Ectodermal cell (in vitro differentiated cells): Measurements from ENCODE around the gene GABBR2.

ENCODE experiments used
- H3K27ac ChIP-seq: 2 replicates; pipeline ENCODE4 v1.7.0; 2013; ENCODE audit warnings: mild to moderate bottlenecking, low read depth, low read length; ENCODE audit not compliant: insufficient read depth, poor library complexity, severe bottlenecking
- H3K27me3 ChIP-seq: 2 replicates; pipeline ENCODE4 v1.7.0; 2013; ENCODE audit warnings: mild to moderate bottlenecking, low read length; ENCODE audit not compliant: insufficient read depth, control insufficient read depth, poor library complexity, severe bottlenecking
- H3K36me3 ChIP-seq: one replicate; pipeline ENCODE4 v1.7.0; 2013; ENCODE audit warnings: low read length; ENCODE audit not compliant: control insufficient read depth, insufficient read depth
- H3K4me1 ChIP-seq: one replicate; pipeline ENCODE4 v1.7.0; 2013; ENCODE audit warnings: low read length; ENCODE audit not compliant: control insufficient read depth, insufficient read depth
- H3K4me3 ChIP-seq: 2 replicates; pipeline ENCODE4 v1.7.0; 2013; ENCODE audit warnings: low read depth, low read length, control low read depth; ENCODE audit not compliant: insufficient read depth
- H3K9me3 ChIP-seq: 2 replicates; pipeline ENCODE4 v1.7.0; 2013; ENCODE audit warnings: mild to moderate bottlenecking, low read length, moderate library complexity; ENCODE audit not compliant: control insufficient read depth
- WGBS, 2 experiments: methylation state at CpG; one replicate each; pipeline ENCODE4 v1.1.7; 2013; ENCODE audit warnings: missing lambda C conversion rate in 2 of 2; 5-methylcytosine and 5-hydroxymethylcytosine counted together

GABBR2 gene

GRCh38 chr9:98495530-98495929, 213.2 kb downstream of the GABBR2 start:
- H3K27ac ChIP-seq = no peak overlapping the region
- no peaks in the 10 kb centered on the region for H3K27me3 ChIP-seq
- no peaks in the 10 kb centered on the region for H3K4me1 ChIP-seq
- H3K9me3 ChIP-seq = no peaks in the 10 kb centered on the region
- no peaks in the 10 kb centered on the region for H3K36me3 ChIP-seq
- no peak overlapping the region for H3K4me3 ChIP-seq
- 76 to 82% methylated on average over 3 of the region's 3 CpGs for WGBS, 2 experiments

GRCh38 chr9:98494852-98495251, 213.9 kb downstream of the GABBR2 start:
- 85 to 98% methylated on average over 2 of the region's 2 CpGs for WGBS, 2 experiments
- Histone ChIP-seq H3K27ac (no peak overlapping the region), H3K27me3 (no peaks in the 10 kb centered on the region), H3K9me3 (no peaks in the 10 kb centered on the region), H3K36me3 (no peaks in the 10 kb centered on the region), H3K4me1 (no peaks in the 10 kb centered on the region), H3K4me3 (no peak overlapping the region)

GRCh38 chr9:98491828-98492227, 216.9 kb downstream of the GABBR2 start:
- Histone ChIP-seq H3K4me1 (no peaks in the 10 kb centered on the region), H3K9me3 (no peaks in the 10 kb centered on the region), H3K4me3 (no peak overlapping the region), H3K27ac (no peak overlapping the region), H3K27me3 (no peaks in the 10 kb centered on the region), H3K36me3 (no peaks in the 10 kb centered on the region)
- 47 to 56% methylated on average over 3 of the region's 3 CpGs for WGBS, 2 experiments

GRCh38 chr9:98491231-98491651, 217.5 kb downstream of the GABBR2 start:
- no peak overlapping the region for H3K4me3 ChIP-seq
- H3K27ac ChIP-seq = no peak overlapping the region
- no peaks in the 10 kb centered on the region for H3K27me3 ChIP-seq
- H3K4me1 ChIP-seq = no peaks in the 10 kb centered on the region
- WGBS, 2 experiments = 82 to 86% methylated on average over 2 to 3 of the region's 3 CpGs
- H3K9me3 ChIP-seq = no peaks in the 10 kb centered on the region
- H3K36me3 ChIP-seq = no peaks in the 10 kb centered on the region

GRCh38 chr9:98488571-98489312, 220.0 kb downstream of the GABBR2 start:
- H3K27ac ChIP-seq = no peak overlapping the region

GRCh38 chr9:98485706-98486105, 223.0 kb downstream of the GABBR2 start:
- WGBS, 2 experiments = 71 to 76% methylated on average over 4 of the region's 4 CpGs
- no peaks in the 10 kb centered on the region for H3K4me1 ChIP-seq
- no peaks in the 10 kb centered on the region for H3K36me3 ChIP-seq
- no peaks in the 10 kb centered on the region for H3K27me3 ChIP-seq
- no peaks in the 10 kb centered on the region for H3K9me3 ChIP-seq
- H3K27ac ChIP-seq = no peak overlapping the region
- no peak overlapping the region for H3K4me3 ChIP-seq

More at GRCh38 chr9:98488571-98489312, 220.0 kb downstream of the GABBR2 start:
- no peaks in the 10 kb centered on the region for H3K9me3 ChIP-seq
- no peaks in the 10 kb centered on the region for H3K4me1 ChIP-seq
- no peaks in the 10 kb centered on the region for H3K27me3 ChIP-seq
- H3K36me3 ChIP-seq = no peaks in the 10 kb centered on the region
- WGBS, 2 experiments = 75 to 76% methylated on average over 8 of the region's 8 CpGs
- H3K4me3 ChIP-seq = no peak overlapping the region

DNA sequence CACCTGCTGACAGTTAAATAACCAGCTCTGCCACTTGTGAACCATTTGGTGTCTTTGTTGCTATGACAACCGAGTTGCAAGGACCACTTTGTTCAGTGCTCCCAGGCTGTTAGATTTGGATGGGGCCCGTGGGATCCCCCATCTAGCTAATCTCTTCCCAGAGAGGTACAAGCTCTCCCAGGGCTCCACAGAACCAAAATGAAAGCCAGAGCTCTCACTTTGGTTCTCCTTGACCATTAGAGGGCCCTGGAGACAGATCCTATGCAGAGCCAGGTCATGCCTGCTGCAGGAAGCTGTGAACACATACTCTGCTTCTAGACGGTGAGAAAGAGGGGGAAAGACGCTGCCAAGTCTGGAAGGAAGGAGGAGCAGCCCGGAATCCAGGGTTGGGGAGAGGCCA, 224.6 kb downstream of the GABBR2 start:
- Histone ChIP-seq H3K4me1 (no peaks in the 10 kb centered on the region), H3K27me3 (no peaks in the 10 kb centered on the region), H3K27ac (no peak overlapping the region), H3K9me3 (no peaks in the 10 kb centered on the region), H3K36me3 (no peaks in the 10 kb centered on the region), H3K4me3 (no peak overlapping the region)
- 87 to 88% methylated on average over 5 of the region's 5 CpGs for WGBS, 2 experiments

- Histone ChIP-seq H3K27ac (no peak overlapping the region), H3K4me1 (no peaks in the 10 kb centered on the region), H3K4me3 (no peak overlapping the region), H3K9me3 (no peaks in the 10 kb centered on the region), H3K27me3 (no peaks in the 10 kb centered on the region), H3K36me3 (no peaks in the 10 kb centered on the region)
- 88 to 93% methylated on average over 5 of the region's 5 CpGs for WGBS, 2 experiments
These were observed 226.5 kb downstream of the GABBR2 start for GRCh38 chr9:98482226-98482625.

- Histone ChIP-seq H3K27ac (no peak overlapping the region), H3K27me3 (no peaks in the 10 kb centered on the region), H3K4me3 (no peak overlapping the region), H3K36me3 (no peaks in the 10 kb centered on the region), H3K9me3 (no peaks in the 10 kb centered on the region), H3K4me1 (no peaks in the 10 kb centered on the region)
- WGBS, 2 experiments = 61 to 73% methylated on average over 4 to 5 of the region's 5 CpGs
These were observed 227.1 kb downstream of the GABBR2 start for GRCh38 chr9:98481676-98482075.

- 94 to 96% methylated on average over 5 of the region's 5 CpGs for WGBS, 2 experiments
- Histone ChIP-seq H3K4me1 (no peaks in the 10 kb centered on the region), H3K27ac (no peak overlapping the region), H3K9me3 (no peaks in the 10 kb centered on the region), H3K27me3 (no peaks in the 10 kb centered on the region), H3K36me3 (no peaks in the 10 kb centered on the region), H3K4me3 (no peak overlapping the region)
These were observed 228.5 kb downstream of the GABBR2 start for GRCh38 chr9:98479967-98480847.
